HL-60 (cell line): ENCODE measurements around the gene MYO1E.

Experiments
- GABPA ChIP-seq: IDR thresholded peaks from 2 replicates; pipeline ENCODE4 v1.6.1; 2012; ENCODE audit warnings: low read depth
- POLR2AphosphoS5 ChIP-seq: IDR thresholded peaks from 2 replicates; pipeline ENCODE4 v1.6.1; 2012; ENCODE audit warnings: low read depth
- SPI1 ChIP-seq: IDR thresholded peaks from 2 replicates; pipeline ENCODE4 v1.6.1; 2012; ENCODE audit warnings: low read depth, mild to moderate bottlenecking, borderline replicate concordance
- TF ChIP-seq, protein P1 (sequence below): IDR thresholded peaks from one replicate; pipeline ENCODE4 v1.5.1; 2011; ENCODE audit warnings: low read length, control low read depth, inconsistent platforms; ENCODE audit not compliant: insufficient read depth
- TF ChIP-seq, protein P2 (sequence below): IDR thresholded peaks from 2 replicates; pipeline ENCODE4 v1.6.1; 2012; ENCODE audit warnings: low read depth; ENCODE audit not compliant: insufficient replicate concordance

DNA sequence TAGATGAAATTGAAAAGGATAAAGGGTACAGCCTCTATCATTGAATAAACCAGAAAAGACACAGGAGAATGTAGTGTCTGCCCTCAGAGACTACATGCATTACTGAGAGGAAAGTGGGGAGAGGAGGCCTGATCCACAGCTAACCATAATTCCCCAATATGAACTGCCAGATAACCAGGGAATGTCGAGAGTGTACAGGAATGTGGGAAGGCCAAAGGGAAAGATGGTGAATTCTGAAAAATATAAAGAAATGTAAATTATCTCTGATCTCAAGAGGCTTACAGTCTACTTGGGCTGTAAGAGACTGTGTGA is 22.3 kb downstream of the MYO1E start:
- TF ChIP-seq, protein P1, sequence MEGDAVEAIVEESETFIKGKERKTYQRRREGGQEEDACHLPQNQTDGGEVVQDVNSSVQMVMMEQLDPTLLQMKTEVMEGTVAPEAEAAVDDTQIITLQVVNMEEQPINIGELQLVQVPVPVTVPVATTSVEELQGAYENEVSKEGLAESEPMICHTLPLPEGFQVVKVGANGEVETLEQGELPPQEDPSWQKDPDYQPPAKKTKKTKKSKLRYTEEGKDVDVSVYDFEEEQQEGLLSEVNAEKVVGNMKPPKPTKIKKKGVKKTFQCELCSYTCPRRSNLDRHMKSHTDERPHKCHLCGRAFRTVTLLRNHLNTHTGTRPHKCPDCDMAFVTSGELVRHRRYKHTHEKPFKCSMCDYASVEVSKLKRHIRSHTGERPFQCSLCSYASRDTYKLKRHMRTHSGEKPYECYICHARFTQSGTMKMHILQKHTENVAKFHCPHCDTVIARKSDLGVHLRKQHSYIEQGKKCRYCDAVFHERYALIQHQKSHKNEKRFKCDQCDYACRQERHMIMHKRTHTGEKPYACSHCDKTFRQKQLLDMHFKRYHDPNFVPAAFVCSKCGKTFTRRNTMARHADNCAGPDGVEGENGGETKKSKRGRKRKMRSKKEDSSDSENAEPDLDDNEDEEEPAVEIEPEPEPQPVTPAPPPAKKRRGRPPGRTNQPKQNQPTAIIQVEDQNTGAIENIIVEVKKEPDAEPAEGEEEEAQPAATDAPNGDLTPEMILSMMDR = no peak
- TF ChIP-seq SPI1 = no peak
- no peak for TF ChIP-seq POLR2AphosphoS5
- TF ChIP-seq, protein P2, sequence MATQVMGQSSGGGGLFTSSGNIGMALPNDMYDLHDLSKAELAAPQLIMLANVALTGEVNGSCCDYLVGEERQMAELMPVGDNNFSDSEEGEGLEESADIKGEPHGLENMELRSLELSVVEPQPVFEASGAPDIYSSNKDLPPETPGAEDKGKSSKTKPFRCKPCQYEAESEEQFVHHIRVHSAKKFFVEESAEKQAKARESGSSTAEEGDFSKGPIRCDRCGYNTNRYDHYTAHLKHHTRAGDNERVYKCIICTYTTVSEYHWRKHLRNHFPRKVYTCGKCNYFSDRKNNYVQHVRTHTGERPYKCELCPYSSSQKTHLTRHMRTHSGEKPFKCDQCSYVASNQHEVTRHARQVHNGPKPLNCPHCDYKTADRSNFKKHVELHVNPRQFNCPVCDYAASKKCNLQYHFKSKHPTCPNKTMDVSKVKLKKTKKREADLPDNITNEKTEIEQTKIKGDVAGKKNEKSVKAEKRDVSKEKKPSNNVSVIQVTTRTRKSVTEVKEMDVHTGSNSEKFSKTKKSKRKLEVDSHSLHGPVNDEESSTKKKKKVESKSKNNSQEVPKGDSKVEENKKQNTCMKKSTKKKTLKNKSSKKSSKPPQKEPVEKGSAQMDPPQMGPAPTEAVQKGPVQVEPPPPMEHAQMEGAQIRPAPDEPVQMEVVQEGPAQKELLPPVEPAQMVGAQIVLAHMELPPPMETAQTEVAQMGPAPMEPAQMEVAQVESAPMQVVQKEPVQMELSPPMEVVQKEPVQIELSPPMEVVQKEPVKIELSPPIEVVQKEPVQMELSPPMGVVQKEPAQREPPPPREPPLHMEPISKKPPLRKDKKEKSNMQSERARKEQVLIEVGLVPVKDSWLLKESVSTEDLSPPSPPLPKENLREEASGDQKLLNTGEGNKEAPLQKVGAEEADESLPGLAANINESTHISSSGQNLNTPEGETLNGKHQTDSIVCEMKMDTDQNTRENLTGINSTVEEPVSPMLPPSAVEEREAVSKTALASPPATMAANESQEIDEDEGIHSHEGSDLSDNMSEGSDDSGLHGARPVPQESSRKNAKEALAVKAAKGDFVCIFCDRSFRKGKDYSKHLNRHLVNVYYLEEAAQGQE = no peak
- TF ChIP-seq GABPA = no peak
